ENCODE measurements around the gene ADGRG1. TPM values are rescaled to one million over a fixed set of nuclear protein-coding genes. Genes with fewer than 3 reads are reported as not detected.

ADGRG1 gene
- total RNA-seq, 1 experiment from 2014 or later, result 2.0 TPM

DNA sequence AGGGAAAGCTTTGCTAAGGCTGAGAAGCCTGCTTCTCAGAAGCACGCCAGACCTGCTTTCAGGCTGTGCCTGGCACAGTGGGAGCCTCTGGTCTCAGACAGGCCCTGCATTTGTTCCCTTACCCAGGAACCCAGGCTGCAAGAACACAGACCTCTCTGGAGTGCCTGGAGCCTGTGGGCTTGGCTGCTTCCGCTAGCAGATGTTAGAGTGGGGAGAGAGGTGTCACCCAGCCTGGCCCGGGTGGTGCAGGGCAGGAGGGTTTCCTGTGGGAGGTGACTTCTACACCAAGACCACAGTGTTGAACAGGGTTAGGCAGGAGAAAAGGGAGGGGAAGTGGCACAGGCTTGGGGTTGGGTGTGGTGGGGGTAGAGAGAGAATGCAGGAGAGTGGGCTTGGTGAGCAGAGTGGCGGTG lies 35.8 kb upstream of the ADGRG1 start (continued):
- TF ChIP-seq, protein P1, sequence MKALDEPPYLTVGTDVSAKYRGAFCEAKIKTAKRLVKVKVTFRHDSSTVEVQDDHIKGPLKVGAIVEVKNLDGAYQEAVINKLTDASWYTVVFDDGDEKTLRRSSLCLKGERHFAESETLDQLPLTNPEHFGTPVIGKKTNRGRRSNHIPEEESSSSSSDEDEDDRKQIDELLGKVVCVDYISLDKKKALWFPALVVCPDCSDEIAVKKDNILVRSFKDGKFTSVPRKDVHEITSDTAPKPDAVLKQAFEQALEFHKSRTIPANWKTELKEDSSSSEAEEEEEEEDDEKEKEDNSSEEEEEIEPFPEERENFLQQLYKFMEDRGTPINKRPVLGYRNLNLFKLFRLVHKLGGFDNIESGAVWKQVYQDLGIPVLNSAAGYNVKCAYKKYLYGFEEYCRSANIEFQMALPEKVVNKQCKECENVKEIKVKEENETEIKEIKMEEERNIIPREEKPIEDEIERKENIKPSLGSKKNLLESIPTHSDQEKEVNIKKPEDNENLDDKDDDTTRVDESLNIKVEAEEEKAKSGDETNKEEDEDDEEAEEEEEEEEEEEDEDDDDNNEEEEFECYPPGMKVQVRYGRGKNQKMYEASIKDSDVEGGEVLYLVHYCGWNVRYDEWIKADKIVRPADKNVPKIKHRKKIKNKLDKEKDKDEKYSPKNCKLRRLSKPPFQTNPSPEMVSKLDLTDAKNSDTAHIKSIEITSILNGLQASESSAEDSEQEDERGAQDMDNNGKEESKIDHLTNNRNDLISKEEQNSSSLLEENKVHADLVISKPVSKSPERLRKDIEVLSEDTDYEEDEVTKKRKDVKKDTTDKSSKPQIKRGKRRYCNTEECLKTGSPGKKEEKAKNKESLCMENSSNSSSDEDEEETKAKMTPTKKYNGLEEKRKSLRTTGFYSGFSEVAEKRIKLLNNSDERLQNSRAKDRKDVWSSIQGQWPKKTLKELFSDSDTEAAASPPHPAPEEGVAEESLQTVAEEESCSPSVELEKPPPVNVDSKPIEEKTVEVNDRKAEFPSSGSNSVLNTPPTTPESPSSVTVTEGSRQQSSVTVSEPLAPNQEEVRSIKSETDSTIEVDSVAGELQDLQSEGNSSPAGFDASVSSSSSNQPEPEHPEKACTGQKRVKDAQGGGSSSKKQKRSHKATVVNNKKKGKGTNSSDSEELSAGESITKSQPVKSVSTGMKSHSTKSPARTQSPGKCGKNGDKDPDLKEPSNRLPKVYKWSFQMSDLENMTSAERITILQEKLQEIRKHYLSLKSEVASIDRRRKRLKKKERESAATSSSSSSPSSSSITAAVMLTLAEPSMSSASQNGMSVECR (CRISPR knock-in tag; IDR thresholded peaks at IDR 0.05; ENCODE audit: borderline replicate concordance), result no peak

DNA sequence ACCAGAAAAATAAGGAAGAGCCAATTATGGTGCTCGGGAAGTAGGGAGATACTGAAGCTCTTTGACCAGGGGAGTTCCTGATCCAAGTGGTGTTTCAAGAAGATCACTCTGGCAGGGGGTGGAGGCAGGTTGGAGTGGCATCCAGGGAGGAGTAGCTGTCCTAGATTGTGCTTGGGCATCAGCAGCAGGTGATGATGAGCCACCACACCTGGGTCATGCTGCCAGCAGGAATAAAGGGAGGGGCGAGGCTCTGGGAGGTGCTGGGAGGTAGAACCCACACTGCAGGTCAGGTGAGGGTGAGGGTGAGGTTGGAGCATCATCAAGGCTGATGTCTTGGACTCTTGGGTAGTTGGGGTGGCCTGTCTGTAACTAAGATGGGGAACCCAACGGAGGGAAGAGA lies 35.4 kb upstream of the ADGRG1 start:
- Mint-ChIP-seq H3K4me3 (no peak overlapping the region), H3K27ac (no peak overlapping the region), H3K27me3 (ENCODE audit: low read depth) (peaks cover 26% of the 10 kb centered on the region), H3K36me3 (peaks cover 3% of the 10 kb centered on the region; the same call in 1 of the 2 replicates), H3K9me3 (peaks cover 30% of the 10 kb centered on the region), H3K4me1 (0 out of 2 replicates have a peak, but pooled peaks cover 3% of the 10 kb centered on the region)
- DNase-seq (ENCODE audit: low spot score) (no peak), ATAC-seq (no peak)
- TF ChIP-seq CREB1 (CRISPR knock-in tag; IDR thresholded peaks at IDR 0.05), result no peak
- TF ChIP-seq EMX1 (CRISPR knock-in tag; IDR thresholded peaks at IDR 0.05), result no peak
- TF ChIP-seq, protein P2, sequence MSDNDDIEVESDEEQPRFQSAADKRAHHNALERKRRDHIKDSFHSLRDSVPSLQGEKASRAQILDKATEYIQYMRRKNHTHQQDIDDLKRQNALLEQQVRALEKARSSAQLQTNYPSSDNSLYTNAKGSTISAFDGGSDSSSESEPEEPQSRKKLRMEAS (CRISPR knock-in tag; IDR thresholded peaks at IDR 0.05), result no peak
- TF ChIP-seq, protein P3, sequence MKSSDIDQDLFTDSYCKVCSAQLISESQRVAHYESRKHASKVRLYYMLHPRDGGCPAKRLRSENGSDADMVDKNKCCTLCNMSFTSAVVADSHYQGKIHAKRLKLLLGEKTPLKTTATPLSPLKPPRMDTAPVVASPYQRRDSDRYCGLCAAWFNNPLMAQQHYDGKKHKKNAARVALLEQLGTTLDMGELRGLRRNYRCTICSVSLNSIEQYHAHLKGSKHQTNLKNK (CRISPR knock-in tag; IDR thresholded peaks at IDR 0.05), result no peak
- TF ChIP-seq ATF1 (CRISPR knock-in tag; IDR thresholded peaks at IDR 0.05), result no peak
- TF ChIP-seq TP53 (CRISPR knock-in tag; IDR thresholded peaks at IDR 0.05), result no peak
- TF ChIP-seq, protein P4, sequence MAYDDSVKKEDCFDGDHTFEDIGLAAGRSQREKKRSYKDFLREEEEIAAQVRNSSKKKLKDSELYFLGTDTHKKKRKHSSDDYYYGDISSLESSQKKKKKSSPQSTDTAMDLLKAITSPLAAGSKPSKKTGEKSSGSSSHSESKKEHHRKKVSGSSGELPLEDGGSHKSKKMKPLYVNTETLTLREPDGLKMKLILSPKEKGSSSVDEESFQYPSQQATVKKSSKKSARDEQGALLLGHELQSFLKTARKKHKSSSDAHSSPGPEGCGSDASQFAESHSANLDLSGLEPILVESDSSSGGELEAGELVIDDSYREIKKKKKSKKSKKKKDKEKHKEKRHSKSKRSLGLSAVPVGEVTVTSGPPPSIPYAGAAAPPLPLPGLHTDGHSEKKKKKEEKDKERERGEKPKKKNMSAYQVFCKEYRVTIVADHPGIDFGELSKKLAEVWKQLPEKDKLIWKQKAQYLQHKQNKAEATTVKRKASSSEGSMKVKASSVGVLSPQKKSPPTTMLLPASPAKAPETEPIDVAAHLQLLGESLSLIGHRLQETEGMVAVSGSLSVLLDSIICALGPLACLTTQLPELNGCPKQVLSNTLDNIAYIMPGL (CRISPR knock-in tag; IDR thresholded peaks at IDR 0.05), result no peak
- TF ChIP-seq SMAD4 (CRISPR knock-in tag; IDR thresholded peaks at IDR 0.05), result no peak
- no peak for TF ChIP-seq OVOL2 (CRISPR knock-in tag; IDR thresholded peaks at IDR 0.05; ENCODE audit: borderline replicate concordance)
- no peak for TF ChIP-seq FOXK1 (CRISPR knock-in tag; IDR thresholded peaks at IDR 0.05)
- TF ChIP-seq, protein P5, sequence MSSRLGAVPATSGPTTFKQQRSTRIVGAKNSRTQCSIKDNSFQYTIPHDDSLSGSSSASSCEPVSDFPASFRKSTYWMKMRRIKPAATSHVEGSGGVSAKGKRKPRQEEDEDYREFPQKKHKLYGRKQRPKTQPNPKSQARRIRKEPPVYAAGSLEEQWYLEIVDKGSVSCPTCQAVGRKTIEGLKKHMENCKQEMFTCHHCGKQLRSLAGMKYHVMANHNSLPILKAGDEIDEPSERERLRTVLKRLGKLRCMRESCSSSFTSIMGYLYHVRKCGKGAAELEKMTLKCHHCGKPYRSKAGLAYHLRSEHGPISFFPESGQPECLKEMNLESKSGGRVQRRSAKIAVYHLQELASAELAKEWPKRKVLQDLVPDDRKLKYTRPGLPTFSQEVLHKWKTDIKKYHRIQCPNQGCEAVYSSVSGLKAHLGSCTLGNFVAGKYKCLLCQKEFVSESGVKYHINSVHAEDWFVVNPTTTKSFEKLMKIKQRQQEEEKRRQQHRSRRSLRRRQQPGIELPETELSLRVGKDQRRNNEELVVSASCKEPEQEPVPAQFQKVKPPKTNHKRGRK (CRISPR knock-in tag; IDR thresholded peaks at IDR 0.05; ENCODE audit: borderline replicate concordance), result no peak
- TF ChIP-seq FOXJ3 (CRISPR knock-in tag; IDR thresholded peaks at IDR 0.05; ENCODE audit: borderline replicate concordance), result no peak
- no peak for TF ChIP-seq ZNF219 (CRISPR knock-in tag; IDR thresholded peaks at IDR 0.05; ENCODE audit: borderline replicate concordance)
- POLR2A ChIA-PET, result no interaction called here
- CTCF ChIA-PET, result interaction anchor here (0.5 to 2.1 kb wide), 3 partner anchors 14 to 55 kb away, joined by 3 to 8 read pairs (median 4); no protein-coding TSS in a partner anchor

DNA sequence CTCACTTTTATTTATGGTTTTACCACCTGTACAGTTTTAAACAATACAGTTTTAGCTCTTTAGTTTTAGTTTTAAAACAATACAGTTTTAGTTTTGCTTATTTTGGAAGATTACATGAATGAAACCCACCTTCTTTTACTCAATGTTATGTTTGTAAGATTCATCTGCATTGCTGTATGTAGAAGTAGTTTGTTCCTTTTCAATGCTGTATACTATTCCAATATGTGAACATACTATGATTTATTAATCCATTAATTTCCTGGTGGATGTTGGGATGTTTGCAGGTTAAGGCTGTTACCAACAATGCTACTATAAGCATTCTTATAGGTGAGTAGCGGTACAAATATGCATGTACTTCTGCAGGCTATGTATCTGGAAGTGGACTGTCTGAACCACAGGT lies 34.4 kb upstream of the ADGRG1 start:
- CTCF ChIA-PET, result interaction anchor here (0.6 to 2.1 kb wide), 2 partner anchors 11 to 18 kb away, joined by 3 to 8 read pairs; no protein-coding TSS in a partner anchor
- no peak overlapping the region for H3K27ac Mint-ChIP-seq
- DNase-seq (ENCODE audit: low spot score) (no peak), ATAC-seq (no peak)
- H3K9me3 Mint-ChIP-seq, result peaks cover 21% of the 10 kb centered on the region
- no peak overlapping the region for H3K4me3 Mint-ChIP-seq
- 0 out of 2 replicates have a peak, but pooled peaks cover 3% of the 10 kb centered on the region for H3K4me1 Mint-ChIP-seq
- peaks cover 18% of the 10 kb centered on the region for H3K27me3 Mint-ChIP-seq (ENCODE audit: low read depth)
- POLR2A ChIA-PET, result no interaction called here
- TF ChIP-seq, protein P6, sequence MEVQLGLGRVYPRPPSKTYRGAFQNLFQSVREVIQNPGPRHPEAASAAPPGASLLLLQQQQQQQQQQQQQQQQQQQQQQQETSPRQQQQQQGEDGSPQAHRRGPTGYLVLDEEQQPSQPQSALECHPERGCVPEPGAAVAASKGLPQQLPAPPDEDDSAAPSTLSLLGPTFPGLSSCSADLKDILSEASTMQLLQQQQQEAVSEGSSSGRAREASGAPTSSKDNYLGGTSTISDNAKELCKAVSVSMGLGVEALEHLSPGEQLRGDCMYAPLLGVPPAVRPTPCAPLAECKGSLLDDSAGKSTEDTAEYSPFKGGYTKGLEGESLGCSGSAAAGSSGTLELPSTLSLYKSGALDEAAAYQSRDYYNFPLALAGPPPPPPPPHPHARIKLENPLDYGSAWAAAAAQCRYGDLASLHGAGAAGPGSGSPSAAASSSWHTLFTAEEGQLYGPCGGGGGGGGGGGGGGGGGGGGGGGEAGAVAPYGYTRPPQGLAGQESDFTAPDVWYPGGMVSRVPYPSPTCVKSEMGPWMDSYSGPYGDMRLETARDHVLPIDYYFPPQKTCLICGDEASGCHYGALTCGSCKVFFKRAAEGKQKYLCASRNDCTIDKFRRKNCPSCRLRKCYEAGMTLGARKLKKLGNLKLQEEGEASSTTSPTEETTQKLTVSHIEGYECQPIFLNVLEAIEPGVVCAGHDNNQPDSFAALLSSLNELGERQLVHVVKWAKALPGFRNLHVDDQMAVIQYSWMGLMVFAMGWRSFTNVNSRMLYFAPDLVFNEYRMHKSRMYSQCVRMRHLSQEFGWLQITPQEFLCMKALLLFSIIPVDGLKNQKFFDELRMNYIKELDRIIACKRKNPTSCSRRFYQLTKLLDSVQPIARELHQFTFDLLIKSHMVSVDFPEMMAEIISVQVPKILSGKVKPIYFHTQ (CRISPR knock-in tag; IDR thresholded peaks at IDR 0.05), result no peak
- TF ChIP-seq, protein P7, sequence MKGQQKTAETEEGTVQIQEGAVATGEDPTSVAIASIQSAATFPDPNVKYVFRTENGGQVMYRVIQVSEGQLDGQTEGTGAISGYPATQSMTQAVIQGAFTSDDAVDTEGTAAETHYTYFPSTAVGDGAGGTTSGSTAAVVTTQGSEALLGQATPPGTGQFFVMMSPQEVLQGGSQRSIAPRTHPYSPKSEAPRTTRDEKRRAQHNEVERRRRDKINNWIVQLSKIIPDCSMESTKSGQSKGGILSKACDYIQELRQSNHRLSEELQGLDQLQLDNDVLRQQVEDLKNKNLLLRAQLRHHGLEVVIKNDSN (CRISPR knock-in tag; IDR thresholded peaks at IDR 0.05), result no peak
- no peak for TF ChIP-seq SMAD3 (CRISPR knock-in tag; IDR thresholded peaks at IDR 0.05; ENCODE audit: borderline replicate concordance)
- TF ChIP-seq IRF2 (CRISPR knock-in tag; IDR thresholded peaks at IDR 0.05; ENCODE audit: borderline replicate concordance, low read depth), result no peak
- no peak for TF ChIP-seq NFYB (CRISPR knock-in tag; conservative IDR thresholded peaks at IDR 0.05; ENCODE audit: low read depth)
- TF ChIP-seq EMX1 (CRISPR knock-in tag; IDR thresholded peaks at IDR 0.05), result no peak
- TF ChIP-seq, protein P8, sequence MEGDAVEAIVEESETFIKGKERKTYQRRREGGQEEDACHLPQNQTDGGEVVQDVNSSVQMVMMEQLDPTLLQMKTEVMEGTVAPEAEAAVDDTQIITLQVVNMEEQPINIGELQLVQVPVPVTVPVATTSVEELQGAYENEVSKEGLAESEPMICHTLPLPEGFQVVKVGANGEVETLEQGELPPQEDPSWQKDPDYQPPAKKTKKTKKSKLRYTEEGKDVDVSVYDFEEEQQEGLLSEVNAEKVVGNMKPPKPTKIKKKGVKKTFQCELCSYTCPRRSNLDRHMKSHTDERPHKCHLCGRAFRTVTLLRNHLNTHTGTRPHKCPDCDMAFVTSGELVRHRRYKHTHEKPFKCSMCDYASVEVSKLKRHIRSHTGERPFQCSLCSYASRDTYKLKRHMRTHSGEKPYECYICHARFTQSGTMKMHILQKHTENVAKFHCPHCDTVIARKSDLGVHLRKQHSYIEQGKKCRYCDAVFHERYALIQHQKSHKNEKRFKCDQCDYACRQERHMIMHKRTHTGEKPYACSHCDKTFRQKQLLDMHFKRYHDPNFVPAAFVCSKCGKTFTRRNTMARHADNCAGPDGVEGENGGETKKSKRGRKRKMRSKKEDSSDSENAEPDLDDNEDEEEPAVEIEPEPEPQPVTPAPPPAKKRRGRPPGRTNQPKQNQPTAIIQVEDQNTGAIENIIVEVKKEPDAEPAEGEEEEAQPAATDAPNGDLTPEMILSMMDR (IDR thresholded peaks at IDR 0.05), result no peak
- H3K36me3 Mint-ChIP-seq, result peaks cover 3% of the 10 kb centered on the region; the same call in 1 of the 2 replicates
